Mucosa of descending colon (tissue), 3 donors: Measurements from ENCODE around the gene TNRC18. TPM values are rescaled to one million over a fixed set of nuclear protein-coding genes. Genes with fewer than 3 reads are reported as not detected.

Source experiments
- ATAC-seq: fragments of 200-7000 bp; cut with Tn5 transposase; one replicate; pipeline ENCODE4 v1.9.1; 2020; ENCODE audit warnings: mild to moderate bottlenecking, moderate library complexity
- DNase-seq, 3 donors: peaks; one replicate each; pipeline ENCODE4 v3.0.0-alpha.2; 2020
- H3K36me3 ChIP-seq: fragments of 200-600 bp; one replicate; pipeline ENCODE4 v1.8.0; 2021; ENCODE audit warnings: low read depth, mild to moderate bottlenecking
- H3K4me1 ChIP-seq: fragments of 200-600 bp; one replicate; pipeline ENCODE4 v1.8.0; 2021; ENCODE audit warnings: low read depth, mild to moderate bottlenecking
- H3K4me3 ChIP-seq: fragments of 200-600 bp; one replicate; pipeline ENCODE4 v1.8.0; 2021; ENCODE audit warnings: mild to moderate bottlenecking
- H3K9me3 ChIP-seq: fragments of 200-600 bp; one replicate; pipeline ENCODE4 v1.8.0; 2021; ENCODE audit warnings: mild to moderate bottlenecking
- CTCF ChIP-seq: fragments of 200-600 bp; IDR thresholded peaks from one replicate; pipeline ENCODE4 v1.8.0; 2022; ENCODE audit warnings: antibody characterized with exemption, mild to moderate bottlenecking
- intact Hi-C, 2 donors: fragments of 100-400 bp; cut with DNase I in 1 of 2; cut with micrococcal nuclease in 1 of 2; formaldehyde crosslinking; loops; one replicate each; pipeline versions ENCODE4 v1.11.0 to v1.11.1; 2022; cut with DNase I, micrococcal nuclease
- total RNA-seq, 3 donors: library from RNA; stranded (reverse); fragmentation: NEBNext Ultra II Directional in 2 of 3; extraction: Animal tissue kit (Norgen Biotek cat#: 25700) in 2 of 3; gene quantifications; one replicate each; pipeline versions ENCODE4 v1.2.1 to v1.2.4, GENCODE V29; 2021 to 2023
- donor health status: DM: no; HTN: no; CAD: no; lungs with moderate emphysema.
- donor health status: DM: no; HTN: no; CAD: no.
- donor health status: DM: no; HTN: yes; CAD: no.

Gene TNRC18
- total RNA-seq, 3 donors from 2014 or later = 94.0 to 170 (median 112) TPM

- H3K9me3 ChIP-seq = no peaks in the 10 kb centered on the region
- DNase-seq (peak; percentile 69 to 81 (median 74)), ATAC-seq (no peak)
- TF ChIP-seq CTCF = no peak
- intact Hi-C loops = no loop called here
- H3K4me3 ChIP-seq = peak overlapping the region; percentile 79
- H3K36me3 ChIP-seq = no peaks in the 10 kb centered on the region
- peaks cover 22% of the 10 kb centered on the region for H3K4me1 ChIP-seq
Measured at GRCh38 chr7:5421714-5422395, 1.8 kb downstream of the TNRC18 start.

GRCh38 chr7:5420881-5421713 is 2.5 kb downstream of the TNRC18 start:
- no peak for ATAC-seq
- Histone ChIP-seq H3K9me3 (no peaks in the 10 kb centered on the region), H3K4me1 (peaks cover 22% of the 10 kb centered on the region), H3K36me3 (no peaks in the 10 kb centered on the region), H3K4me3 (peak overlapping the region; percentile 79)
- intact Hi-C loops = no loop called here
- DNase-seq = peak in 1 of 3 donors; percentile 61
- TF ChIP-seq CTCF = no peak

- Histone ChIP-seq H3K36me3 (no peaks in the 10 kb centered on the region), H3K4me3 (peak overlapping the region; percentile 79), H3K9me3 (no peaks in the 10 kb centered on the region), H3K4me1 (peaks cover 22% of the 10 kb centered on the region)
- intact Hi-C loops = no loop called here
- no peak for TF ChIP-seq CTCF
- peak in 1 of 3 donors; percentile 59 for DNase-seq
- ATAC-seq = no peak
Measured at GRCh38 chr7:5420067-5420880, 3.4 kb downstream of the TNRC18 start.

- Histone ChIP-seq H3K9me3 (no peaks in the 10 kb centered on the region), H3K36me3 (no peaks in the 10 kb centered on the region), H3K4me3 (peak overlapping the region; percentile 79), H3K4me1 (peaks cover 22% of the 10 kb centered on the region)
- DNase-seq = peak in 2 of 3 donors; percentile 61 to 69
- ATAC-seq = no peak
- intact Hi-C loops = no loop called here
- no peak for TF ChIP-seq CTCF
Measured at GRCh38 chr7:5419539-5420066, 4.0 kb downstream of the TNRC18 start.

- intact Hi-C loops = no loop called here
- DNase-seq = no peak
- TF ChIP-seq CTCF = no peak
- Histone ChIP-seq H3K36me3 (no peaks in the 10 kb centered on the region), H3K4me1 (peaks cover 25% of the 10 kb centered on the region), H3K9me3 (no peaks in the 10 kb centered on the region), H3K4me3 (no peak overlapping the region)
- ATAC-seq = no peak
Measured at GRCh38 chr7:5418285-5418582, 5.4 kb downstream of the TNRC18 start.
